Panc1 (cell line): Measurements from ENCODE around the gene PCGF5. TPM values are rescaled to one million over a fixed set of nuclear protein-coding genes. Genes with fewer than 3 reads are reported as not detected.

ENCODE experiments used
- ATAC-seq: fragments of 200-7000 bp; cut with Tn5 transposase; 2 replicates; pipeline ENCODE4 v1.9.1; 2020; ENCODE audit warnings: mild to moderate bottlenecking, moderate library complexity
- BruUV-seq: library from RNA; stranded (reverse); fragments of 400-500 nt; replicated peaks from 2 replicates; lab custom pipeline; 2021; lab: Mats Ljungman, UMichigan
- CTCF ChIA-PET: fragments of 300-600 bp; sonication (Branson Sonifier 250); formaldehyde crosslinking; loops from one replicate; lab custom pipeline; 2022; ENCODE audit warnings: antibody characterized with exemption; lab: Charles Lee
- POLR2A ChIA-PET: fragments of 300-600 bp; sonication (Branson Sonifier 250); formaldehyde crosslinking; loops from one replicate; lab custom pipeline; 2022; ENCODE audit warnings: antibody characterized with exemption; lab: Charles Lee
- DNase-seq: peaks from one replicate; pipeline ENCODE4 v3.0.0-alpha.2; 2010; ENCODE audit warnings: low read depth, low spot score
- H3K27ac ChIP-seq: 2 replicates; pipeline ENCODE4 v1.5.1; 2011; ENCODE audit warnings: mild to moderate bottlenecking, low read length, inconsistent platforms
- H3K27me3 ChIP-seq: fragments of 200-500 bp; sonication (Bioruptor generic); 2 replicates; pipeline ENCODE4 v1.6.0; 2014; ENCODE audit warnings: low read length, inconsistent platforms; ENCODE audit not compliant: control insufficient read depth, insufficient read depth
- H3K36me3 ChIP-seq: fragments of 200-500 bp; sonication (Bioruptor generic); 2 replicates; pipeline ENCODE4 v1.5.1; 2014; ENCODE audit warnings: inconsistent platforms, mild to moderate bottlenecking, low read length, moderate library complexity; ENCODE audit not compliant: control insufficient read depth, insufficient read depth
- H3K4me1 ChIP-seq: 2 replicates; pipeline ENCODE4 v1.5.1; 2011; ENCODE audit warnings: inconsistent platforms, mild to moderate bottlenecking, low read length, moderate library complexity; ENCODE audit not compliant: control insufficient read depth, insufficient read depth
- H3K4me3 ChIP-seq, 2 experiments: 2 replicates each; pipeline ENCODE4 v1.5.1; 2011 to 2012; ENCODE audit warnings: low read depth in 2 of 2, low read length in 2 of 2, mild to moderate bottlenecking in 2 of 2, inconsistent platforms in 1 of 2, moderate library complexity in 1 of 2
- H3K9me3 ChIP-seq: fragments of 200-500 bp; sonication (Bioruptor generic); 2 replicates; pipeline ENCODE4 v1.5.1; 2014; ENCODE audit warnings: low read depth, mild to moderate bottlenecking, inconsistent platforms, low read length, moderate library complexity; ENCODE audit not compliant: control insufficient read depth, insufficient read depth
- CTCF ChIP-seq: fragments of 450-650 bp; IDR thresholded peaks from 2 replicates; pipeline ENCODE4 v1.5.1; 2017; ENCODE audit warnings: mild to moderate bottlenecking
- POLR2AphosphoS5 ChIP-seq: IDR thresholded peaks from 2 replicates; pipeline ENCODE4 v1.6.1; 2012; ENCODE audit warnings: mild to moderate bottlenecking, low read depth, low read length, moderate library complexity
- REST ChIP-seq, 2 experiments: IDR thresholded peaks; 2 replicates each; pipeline ENCODE4 v1.6.1; 2011 to 2012; ENCODE audit warnings: low read depth in 2 of 2, control low read depth in 1 of 2, low read length in 1 of 2, mild to moderate bottlenecking in 1 of 2, moderate library complexity in 1 of 2; ENCODE audit not compliant: insufficient read depth in 1 of 2
- SIN3A ChIP-seq: IDR thresholded peaks from 2 replicates; pipeline ENCODE4 v1.6.1; 2012; ENCODE audit warnings: low read depth, mild to moderate bottlenecking, low read length, moderate library complexity, borderline replicate concordance; ENCODE audit not compliant: insufficient read depth
- TCF7L2 ChIP-seq: IDR thresholded peaks from 2 replicates; pipeline ENCODE4 v1.6.1; 2011; ENCODE audit warnings: mild to moderate bottlenecking, low read depth, low read length, inconsistent platforms
- in situ Hi-C: cut with HindIII; loops from 2 replicates; pipeline ENCODE4 v1.10.0; 2016; ENCODE audit warnings: low sequenced_read_pairs, low pct_unique_long_range_greater_than_20kb
- intact Hi-C: fragments of 100-400 bp; cut with micrococcal nuclease; formaldehyde crosslinking; loops from one replicate; pipeline ENCODE4 v1.10.0; 2022; ENCODE audit not compliant: unreplicated experiment
- total RNA-seq: library from RNA; stranded (reverse); gene quantifications from one replicate; pipeline ENCODE4 v1.2.1, GENCODE V29; 2021; ENCODE audit not compliant: unreplicated experiment

The PCGF5 gene
- total RNA-seq, 1 experiment from 2014 or later = 23.3 TPM

- H3K27ac ChIP-seq = no peak overlapping the region
- peaks cover 4% of the 10 kb centered on the region; the same call in 1 of the 2 replicates for H3K27me3 ChIP-seq
- TF ChIP-seq REST (IDR thresholded peaks at IDR 0.05; ENCODE audit: insufficient read depth in 1 of 2, low read depth in 2 of 2, low read length in 1 of 2) (no peak), CTCF (no peak), POLR2AphosphoS5 (no peak), TCF7L2 (no peak), SIN3A (no peak)
- CTCF ChIA-PET = no interaction called here
- no peaks in the 10 kb centered on the region for H3K4me1 ChIP-seq
- DNase-seq (no peak), ATAC-seq (no peak)
- intact Hi-C loops (no loop called here), in situ Hi-C loops (no loop called here)
- H3K9me3 ChIP-seq = no peaks in the 10 kb centered on the region
- no peaks in the 10 kb centered on the region for H3K36me3 ChIP-seq
- POLR2A ChIA-PET = no interaction called here
- H3K4me3 ChIP-seq = no peak overlapping the region
- BruUV-seq = no TSS peak
Observed at GRCh38 chr10:91190876-91191583, 29.4 kb upstream of the PCGF5 start.

GRCh38 chr10:91191584-91191919 lies 28.9 kb upstream of the PCGF5 start:
- no peaks in the 10 kb centered on the region for H3K36me3 ChIP-seq
- H3K27ac ChIP-seq = no peak overlapping the region
- H3K27me3 ChIP-seq = peaks cover 4% of the 10 kb centered on the region; the same call in 1 of the 2 replicates
- intact Hi-C loops = no loop called here
- ChIA-PET CTCF (no interaction called here), POLR2A (no interaction called here)
- no peaks in the 10 kb centered on the region for H3K4me1 ChIP-seq
- H3K4me3 ChIP-seq = no peak overlapping the region
- no peak for TF ChIP-seq CTCF
- TF ChIP-seq REST (IDR thresholded peaks at IDR 0.05; ENCODE audit: insufficient read depth in 1 of 2, low read depth in 2 of 2, low read length in 1 of 2) = no peak
- no peak for TF ChIP-seq SIN3A
- no peak for TF ChIP-seq TCF7L2
- TF ChIP-seq POLR2AphosphoS5 = no peak
- no peaks in the 10 kb centered on the region for H3K9me3 ChIP-seq
- DNase-seq = no peak
- no TSS peak for BruUV-seq
- in situ Hi-C loops = no loop called here
- ATAC-seq = no peak
